Measurements from ENCODE around the gene PLCB1. TPM values are rescaled to one million over a fixed set of nuclear protein-coding genes. Genes with fewer than 3 reads are reported as not detected.
"Not testable (repeated sequence)": the region's sequence is repeated elsewhere in the genome, so short reads cannot be mapped to it uniquely, and the experiment has no call there.

PLCB1 gene
- total RNA-seq, 4 donors from 2014 or later: 13.5 to 110 (median 30.4) TPM

- TF ChIP-seq POLR2A (IDR thresholded peaks at IDR 0.05): no peak
- TF ChIP-seq, protein P1, sequence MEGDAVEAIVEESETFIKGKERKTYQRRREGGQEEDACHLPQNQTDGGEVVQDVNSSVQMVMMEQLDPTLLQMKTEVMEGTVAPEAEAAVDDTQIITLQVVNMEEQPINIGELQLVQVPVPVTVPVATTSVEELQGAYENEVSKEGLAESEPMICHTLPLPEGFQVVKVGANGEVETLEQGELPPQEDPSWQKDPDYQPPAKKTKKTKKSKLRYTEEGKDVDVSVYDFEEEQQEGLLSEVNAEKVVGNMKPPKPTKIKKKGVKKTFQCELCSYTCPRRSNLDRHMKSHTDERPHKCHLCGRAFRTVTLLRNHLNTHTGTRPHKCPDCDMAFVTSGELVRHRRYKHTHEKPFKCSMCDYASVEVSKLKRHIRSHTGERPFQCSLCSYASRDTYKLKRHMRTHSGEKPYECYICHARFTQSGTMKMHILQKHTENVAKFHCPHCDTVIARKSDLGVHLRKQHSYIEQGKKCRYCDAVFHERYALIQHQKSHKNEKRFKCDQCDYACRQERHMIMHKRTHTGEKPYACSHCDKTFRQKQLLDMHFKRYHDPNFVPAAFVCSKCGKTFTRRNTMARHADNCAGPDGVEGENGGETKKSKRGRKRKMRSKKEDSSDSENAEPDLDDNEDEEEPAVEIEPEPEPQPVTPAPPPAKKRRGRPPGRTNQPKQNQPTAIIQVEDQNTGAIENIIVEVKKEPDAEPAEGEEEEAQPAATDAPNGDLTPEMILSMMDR (IDR thresholded peaks at IDR 0.05): no peak
- no peak overlapping the region for H3K4me3 ChIP-seq
- H3K4me1 ChIP-seq: peaks cover under 1 to 4% of the 10 kb centered on the region in 2 donors
- intact Hi-C loops (cut with DNase I; ENCODE audit: low total_unique reads): no loop called here
- no peaks in the 10 kb centered on the region for H3K27me3 ChIP-seq
- H3K36me3 ChIP-seq: no peaks in the 10 kb centered on the region
- H3K9me3 ChIP-seq: no peaks in the 10 kb centered on the region
- peak overlapping the region in 1 of 2 donors; percentile 15 for H3K27ac ChIP-seq
- DNase-seq: no peak
Observed at GRCh38 chr20:8155812-8156211, 23.7 kb downstream of the PLCB1 start.

- TF ChIP-seq, protein P1 (IDR thresholded peaks at IDR 0.05): no peak
- no peak for TF ChIP-seq POLR2A (IDR thresholded peaks at IDR 0.05)
- peaks cover 0 to 4% of the 10 kb centered on the region in 2 donors for H3K4me1 ChIP-seq
- DNase-seq: no peak
Observed at GRCh38 chr20:8156235-8157079, 24.4 kb downstream of the PLCB1 start.

GRCh38 chr20:8159217-8159616 lies 27.2 kb downstream of the PLCB1 start:
- intact Hi-C loops (cut with DNase I; ENCODE audit: low total_unique reads); H3K4me1 ChIP-seq: not testable (repeated sequence)

More at GRCh38 chr20:8156235-8157079, 24.4 kb downstream of the PLCB1 start:
- Histone ChIP-seq H3K4me3 (no peak overlapping the region), H3K36me3 (no peaks in the 10 kb centered on the region), H3K27me3 (no peaks in the 10 kb centered on the region), H3K9me3 (no peaks in the 10 kb centered on the region), H3K27ac (peak overlapping the region in 1 of 2 donors; percentile 15)
- intact Hi-C loops (cut with DNase I; ENCODE audit: low total_unique reads): no loop called here

DNA sequence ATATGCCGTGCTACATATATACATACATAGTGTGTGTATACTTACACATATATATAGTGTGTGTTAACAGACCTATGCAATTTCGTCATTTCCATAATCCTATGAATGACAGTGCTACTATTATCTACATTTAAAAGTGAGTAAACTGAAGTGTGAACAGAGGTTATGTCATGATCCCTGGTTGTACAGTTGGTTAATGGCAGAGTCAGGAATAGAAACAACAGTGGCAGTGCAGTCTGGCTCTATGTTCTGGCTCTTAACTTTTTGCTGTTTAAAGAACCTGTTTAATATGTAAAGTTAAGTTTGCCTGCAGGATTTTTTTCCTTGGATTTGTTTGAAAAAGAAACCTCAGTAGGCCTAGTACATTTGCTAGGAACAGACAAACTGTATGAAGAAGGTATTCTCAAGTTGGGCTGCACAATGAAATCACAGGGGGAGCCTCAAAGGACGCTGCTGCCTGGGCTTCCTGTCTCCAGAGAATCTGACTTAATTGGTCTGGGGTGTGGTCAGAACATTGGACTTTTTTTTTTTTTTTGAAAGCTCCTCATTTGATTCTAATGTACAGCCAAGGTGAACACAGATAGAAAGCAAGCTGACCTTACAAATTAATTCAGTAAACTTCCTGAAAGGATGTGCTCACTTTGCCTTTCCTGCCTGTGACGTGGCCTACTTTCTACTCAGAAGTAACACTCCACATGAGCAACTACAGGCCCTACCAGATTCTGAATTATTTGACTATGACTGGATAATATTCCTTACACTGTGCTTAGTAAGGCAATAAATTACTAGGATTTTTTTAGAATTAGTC lies 29.4 kb downstream of the PLCB1 start:
- Histone ChIP-seq H3K4me3 (no peak overlapping the region), H3K27me3 (no peaks in the 10 kb centered on the region), H3K36me3 (no peaks in the 10 kb centered on the region), H3K27ac (peak overlapping the region in 1 of 2 donors; percentile 41), H3K9me3 (no peaks in the 10 kb centered on the region), H3K4me1 (no peaks in the 10 kb centered on the region)
- no peak for DNase-seq
- intact Hi-C loops (cut with DNase I; ENCODE audit: low total_unique reads): no loop called here
- TF ChIP-seq, protein P1 (IDR thresholded peaks at IDR 0.05): no peak
- TF ChIP-seq POLR2A (IDR thresholded peaks at IDR 0.05): no peak

More at GRCh38 chr20:8159217-8159616, 27.2 kb downstream of the PLCB1 start:
- not testable (repeated sequence) for H3K27ac ChIP-seq, DNase-seq, H3K27me3 ChIP-seq, H3K9me3 ChIP-seq, H3K4me3 ChIP-seq, H3K36me3 ChIP-seq

GRCh38 chr20:8162610-8163009 lies 30.5 kb downstream of the PLCB1 start:
- TF ChIP-seq POLR2A (IDR thresholded peaks at IDR 0.05): no peak
- TF ChIP-seq, protein P1 (IDR thresholded peaks at IDR 0.05): no peak
- intact Hi-C loops (cut with DNase I; ENCODE audit: low total_unique reads): no loop called here
- H3K27ac ChIP-seq: no peak overlapping the region
- no peak for DNase-seq
- no peak overlapping the region for H3K4me3 ChIP-seq
- no peaks in the 10 kb centered on the region for H3K36me3 ChIP-seq
- no peaks in the 10 kb centered on the region for H3K9me3 ChIP-seq
- H3K27me3 ChIP-seq: no peaks in the 10 kb centered on the region
- no peaks in the 10 kb centered on the region for H3K4me1 ChIP-seq

All from uterus (tissue), 4 donors.